Left ventricle myocardium inferior (tissue), 1 donor: ENCODE measurements around the gene SLC6A19. TPM values are rescaled to one million over a fixed set of nuclear protein-coding genes. Genes with fewer than 3 reads are reported as not detected.

Experiments used
- DNase-seq: peaks from one replicate; pipeline ENCODE4 v3.0.0-alpha.2; 2020
- H3K27ac ChIP-seq: fragments of 200-600 bp; replicated peaks from 2 replicates; pipeline ENCODE4 v1.8.0; 2021
- H3K27me3 ChIP-seq: fragments of 200-600 bp; 2 replicates; pipeline ENCODE4 v1.8.0; 2021; ENCODE audit warnings: low read depth
- H3K36me3 ChIP-seq: fragments of 200-600 bp; 2 replicates; pipeline ENCODE4 v1.8.0; 2021
- H3K4me1 ChIP-seq: fragments of 200-600 bp; 2 replicates; pipeline ENCODE4 v1.8.0; 2021
- H3K4me3 ChIP-seq: fragments of 200-600 bp; 2 replicates; pipeline ENCODE4 v1.8.0; 2021; ENCODE audit warnings: mild to moderate bottlenecking, moderate library complexity
- H3K9me3 ChIP-seq: fragments of 200-600 bp; replicated peaks from 2 replicates; pipeline ENCODE4 v1.8.0; 2021
- intact Hi-C: fragments of 100-400 bp; cut with micrococcal nuclease; formaldehyde crosslinking; loops from one replicate; pipeline ENCODE4 v1.11.0; 2022
- total RNA-seq: library from RNA; stranded (reverse); fragmentation: NEBNext Ultra II Directional; extraction: Animal tissue kit (Norgen Biotek cat#: 25700); gene quantifications from one replicate; pipeline ENCODE4 v1.2.1, GENCODE V29; 2021
- TF ChIP-seq, protein P1 (sequence below): fragments of 200-600 bp; IDR thresholded peaks from 2 replicates; pipeline ENCODE4 v1.8.0; 2021; ENCODE audit warnings: antibody characterized with exemption, mild to moderate bottlenecking, borderline replicate concordance
- donor health status: DM: no; HTN: yes; CAD: no; lungs with severe emphysema.

The SLC6A19 gene
- total RNA-seq, 1 donor from 2014 or later = not detected

DNA sequence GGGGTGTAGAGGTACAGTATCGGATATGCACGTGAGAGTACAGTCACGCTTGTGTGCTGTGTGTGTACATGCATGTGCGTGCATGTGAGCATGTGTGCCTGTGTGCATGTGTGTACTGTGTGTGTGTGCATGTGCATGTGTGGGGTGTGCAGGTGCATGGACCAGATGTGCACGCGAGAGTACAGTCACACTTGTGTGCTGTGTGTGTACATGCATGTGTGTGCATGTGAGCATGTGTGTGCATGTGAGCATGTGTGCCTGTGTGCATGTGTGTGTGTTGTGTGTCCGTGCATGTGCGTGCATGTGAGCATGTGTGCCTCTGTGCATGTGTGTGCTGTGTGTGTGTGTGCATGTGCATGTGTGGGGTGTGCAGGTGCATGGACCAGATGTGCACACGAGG, 10.3 kb downstream of the SLC6A19 start:
- no peak overlapping the region for H3K27ac ChIP-seq
- no peak for DNase-seq
- no peak overlapping the region for H3K4me3 ChIP-seq
- intact Hi-C loops = no loop called here
- H3K36me3 ChIP-seq = no peaks in the 10 kb centered on the region
- peaks cover 6% of the 10 kb centered on the region for H3K9me3 ChIP-seq
- peaks cover 60% of the 10 kb centered on the region for H3K27me3 ChIP-seq
- TF ChIP-seq, protein P1, sequence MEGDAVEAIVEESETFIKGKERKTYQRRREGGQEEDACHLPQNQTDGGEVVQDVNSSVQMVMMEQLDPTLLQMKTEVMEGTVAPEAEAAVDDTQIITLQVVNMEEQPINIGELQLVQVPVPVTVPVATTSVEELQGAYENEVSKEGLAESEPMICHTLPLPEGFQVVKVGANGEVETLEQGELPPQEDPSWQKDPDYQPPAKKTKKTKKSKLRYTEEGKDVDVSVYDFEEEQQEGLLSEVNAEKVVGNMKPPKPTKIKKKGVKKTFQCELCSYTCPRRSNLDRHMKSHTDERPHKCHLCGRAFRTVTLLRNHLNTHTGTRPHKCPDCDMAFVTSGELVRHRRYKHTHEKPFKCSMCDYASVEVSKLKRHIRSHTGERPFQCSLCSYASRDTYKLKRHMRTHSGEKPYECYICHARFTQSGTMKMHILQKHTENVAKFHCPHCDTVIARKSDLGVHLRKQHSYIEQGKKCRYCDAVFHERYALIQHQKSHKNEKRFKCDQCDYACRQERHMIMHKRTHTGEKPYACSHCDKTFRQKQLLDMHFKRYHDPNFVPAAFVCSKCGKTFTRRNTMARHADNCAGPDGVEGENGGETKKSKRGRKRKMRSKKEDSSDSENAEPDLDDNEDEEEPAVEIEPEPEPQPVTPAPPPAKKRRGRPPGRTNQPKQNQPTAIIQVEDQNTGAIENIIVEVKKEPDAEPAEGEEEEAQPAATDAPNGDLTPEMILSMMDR = no peak
- H3K4me1 ChIP-seq = no peaks in the 10 kb centered on the region

DNA sequence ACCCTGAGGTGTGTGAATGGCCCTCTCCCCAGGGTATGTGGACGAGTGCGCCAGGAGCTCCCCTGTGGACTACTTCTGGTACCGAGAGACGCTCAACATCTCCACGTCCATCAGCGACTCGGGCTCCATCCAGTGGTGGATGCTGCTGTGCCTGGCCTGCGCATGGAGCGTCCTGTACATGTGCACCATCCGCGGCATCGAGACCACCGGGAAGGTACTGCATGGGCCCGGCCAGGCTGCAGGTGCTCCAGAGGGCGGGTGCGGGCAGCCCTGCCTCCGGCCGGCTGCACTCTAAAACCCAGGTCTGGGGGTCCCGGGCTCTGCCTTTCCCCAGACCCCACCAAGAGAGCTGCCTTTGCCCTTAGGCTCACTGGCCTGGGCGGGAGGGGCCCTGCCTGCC, 10.9 kb downstream of the SLC6A19 start:
- Histone ChIP-seq H3K4me3 (no peak overlapping the region), H3K9me3 (peaks cover 6% of the 10 kb centered on the region), H3K36me3 (no peaks in the 10 kb centered on the region), H3K4me1 (no peaks in the 10 kb centered on the region), H3K27me3 (peaks cover 60% of the 10 kb centered on the region), H3K27ac (no peak overlapping the region)
- TF ChIP-seq, protein P1 = no peak
- no peak for DNase-seq
- intact Hi-C loops = no loop called here

DNA sequence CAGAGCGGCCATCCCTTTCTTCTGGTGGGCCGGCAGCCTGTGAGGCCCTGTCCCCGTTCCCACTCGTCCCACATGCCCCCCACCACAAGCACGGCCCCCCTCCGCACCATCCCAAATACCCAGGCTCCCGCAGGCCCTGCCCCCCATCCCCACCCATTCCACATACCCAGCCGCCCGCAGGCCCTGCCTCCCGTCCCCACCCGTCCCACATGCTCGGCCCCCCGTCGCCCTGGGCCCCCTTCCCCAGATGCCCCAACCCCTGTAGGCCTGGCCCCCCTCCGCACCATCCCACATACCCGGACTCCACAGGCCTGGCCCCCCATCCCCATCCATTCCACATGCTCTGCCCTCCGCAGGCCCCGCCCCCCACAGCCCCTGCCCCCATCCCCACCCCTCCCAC, 11.5 kb downstream of the SLC6A19 start:
- Histone ChIP-seq H3K27ac (no peak overlapping the region), H3K27me3 (peaks cover 60% of the 10 kb centered on the region), H3K36me3 (no peaks in the 10 kb centered on the region), H3K9me3 (peaks cover 6% of the 10 kb centered on the region), H3K4me1 (no peaks in the 10 kb centered on the region), H3K4me3 (no peak overlapping the region)
- intact Hi-C loops = no loop called here
- TF ChIP-seq, protein P1 = no peak
- no peak for DNase-seq

DNA sequence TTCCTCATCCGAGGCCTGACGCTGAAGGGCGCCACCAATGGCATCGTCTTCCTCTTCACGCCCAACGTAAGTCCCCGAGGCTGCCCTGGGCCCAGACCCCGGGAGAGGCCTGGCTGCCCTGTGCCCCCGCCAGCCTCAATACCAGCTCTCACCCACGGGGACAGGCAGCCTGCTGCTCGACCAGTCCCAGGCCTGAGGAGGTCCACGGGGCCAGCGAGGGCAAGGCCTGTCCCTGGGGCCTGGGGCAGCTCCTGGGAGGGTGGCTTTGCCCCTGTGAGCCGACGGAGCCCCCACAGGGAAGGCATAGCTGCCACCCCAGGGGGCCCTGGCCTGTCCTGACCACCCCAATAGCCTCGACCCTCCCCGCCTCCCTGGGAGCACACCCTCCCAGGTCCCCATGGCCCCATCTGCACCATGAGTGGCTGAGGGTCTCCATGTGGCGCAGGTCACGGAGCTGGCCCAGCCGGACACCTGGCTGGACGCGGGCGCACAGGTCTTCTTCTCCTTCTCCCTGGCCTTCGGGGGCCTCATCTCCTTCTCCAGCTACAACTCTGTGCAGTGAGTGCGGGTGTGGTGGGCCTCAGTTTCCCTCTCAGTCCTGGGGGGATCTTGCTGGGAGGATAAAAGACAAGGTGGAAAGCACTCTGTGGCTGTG, 12.2 kb downstream of the SLC6A19 start:
- TF ChIP-seq, protein P1 = no peak
- no peak for DNase-seq
- no peak overlapping the region for H3K4me3 ChIP-seq
- H3K27me3 ChIP-seq = peaks cover 60% of the 10 kb centered on the region
- intact Hi-C loops = no loop called here
- H3K4me1 ChIP-seq = no peaks in the 10 kb centered on the region
- H3K9me3 ChIP-seq = peaks cover 6% of the 10 kb centered on the region
- H3K27ac ChIP-seq = no peak overlapping the region
- H3K36me3 ChIP-seq = no peaks in the 10 kb centered on the region

DNA sequence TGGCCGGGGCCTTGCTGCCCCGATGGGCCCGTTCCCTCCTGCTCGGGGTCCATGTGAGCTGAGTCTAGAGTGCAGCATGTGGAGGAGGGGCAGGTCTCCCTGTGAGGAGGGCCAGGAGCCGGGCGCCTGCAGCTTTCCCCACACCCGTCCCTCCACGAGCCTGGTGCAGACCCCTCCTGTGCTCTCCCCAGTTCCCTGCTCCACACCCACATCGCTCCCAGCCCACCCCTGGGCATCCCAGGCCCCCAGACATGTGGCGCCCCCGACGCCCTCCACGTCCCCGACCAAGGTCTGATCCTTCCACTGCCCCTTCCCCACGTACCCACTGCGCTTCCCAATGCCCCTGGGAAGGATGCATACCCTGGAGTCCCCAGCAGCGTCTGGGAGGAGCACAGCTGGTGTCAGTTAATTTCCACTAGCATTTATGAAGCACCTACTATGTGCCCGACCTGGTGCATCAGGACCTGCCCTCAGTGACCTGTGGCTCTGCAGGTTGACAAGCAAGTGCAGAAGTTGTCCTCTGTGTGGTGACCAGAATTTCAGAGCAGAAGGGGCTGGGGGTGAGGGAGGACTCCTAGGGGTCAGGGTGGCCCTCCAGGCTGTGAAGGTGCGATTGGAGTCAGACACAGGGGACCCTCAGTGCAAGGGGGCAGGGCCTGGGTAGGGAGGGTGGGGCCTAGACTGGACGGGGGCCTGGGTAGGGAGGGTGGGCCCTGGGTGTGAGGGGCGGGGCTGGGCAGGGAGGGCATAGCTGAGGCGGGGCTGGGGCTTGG, 13.0 kb downstream of the SLC6A19 start:
- no peaks in the 10 kb centered on the region for H3K36me3 ChIP-seq
- H3K9me3 ChIP-seq = peaks cover 6% of the 10 kb centered on the region
- no peak overlapping the region for H3K4me3 ChIP-seq
- H3K27me3 ChIP-seq = peaks cover 59% of the 10 kb centered on the region
- TF ChIP-seq, protein P1 = no peak
- intact Hi-C loops = no loop called here
- H3K27ac ChIP-seq = no peak overlapping the region
- no peaks in the 10 kb centered on the region for H3K4me1 ChIP-seq
- no peak for DNase-seq
